Endothelial cell of umbilical vein (primary cell): ENCODE results near the gene CNP. TPM values are rescaled to one million over a fixed set of nuclear protein-coding genes. Genes with fewer than 3 reads are reported as not detected.

ENCODE experiments used
- BruUV-seq: library from RNA; stranded (reverse); fragments of 400-500 nt; replicated peaks from 2 replicates; lab custom pipeline; 2021; lab: Mats Ljungman, UMichigan
- CTCF ChIA-PET: fragments of 300-600, 350-600 bp; sonication (Branson Sonifier 250); formaldehyde crosslinking; loops from one replicate; lab custom pipeline; 2021; ENCODE audit warnings: antibody characterized with exemption, inconsistent platforms; lab: Charles Lee
- POLR2A ChIA-PET: fragments of 300-600, 350-600 bp; sonication (Branson Sonifier 250); formaldehyde crosslinking; loops from one replicate; lab custom pipeline; 2021; ENCODE audit warnings: antibody characterized with exemption, inconsistent platforms; lab: Charles Lee
- DNase-seq: peaks from one replicate; pipeline ENCODE4 v3.0.0-alpha.2; 2011; ENCODE audit warnings: low read depth, low spot score
- FAIRE-seq: peaks from 2 replicates; lab custom pipeline; 2011; peaks lifted over from hg19 to GRCh38; lab: Jason Lieb, UNC
- H2AFZ ChIP-seq: 2 replicates; pipeline ENCODE4 v1.6.0; 2012; ENCODE audit warnings: low read depth, low read length, control low read depth, inconsistent platforms
- H3K27ac ChIP-seq: 2 replicates; pipeline ENCODE4 v1.5.1; 2011; ENCODE audit warnings: low read depth, mild to moderate bottlenecking, control low read depth, low read length, moderate library complexity; ENCODE audit not compliant: insufficient read depth
- H3K27me3 ChIP-seq, 2 experiments: 2 replicates each; pipeline versions ENCODE4 v1.6.0 to v1.6.1; 2011; ENCODE audit warnings: low read length in 2 of 2, mixed read lengths in 1 of 2; ENCODE audit not compliant: control insufficient read depth in 2 of 2, insufficient read depth in 2 of 2
- H3K36me3 ChIP-seq, 2 experiments: 2 replicates in 1 of 2; 3 replicates in 1 of 2; pipeline ENCODE4 v1.5.1; 2011; ENCODE audit warnings: low read length in 2 of 2, mild to moderate bottlenecking in 1 of 2, moderate library complexity in 1 of 2; ENCODE audit not compliant: control insufficient read depth in 2 of 2, insufficient read depth in 2 of 2; ENCODE audit errors: extremely low read depth in 1 of 2
- H3K4me1 ChIP-seq: 3 replicates; pipeline ENCODE4 v1.5.1; 2011; ENCODE audit warnings: mild to moderate bottlenecking, low read length; ENCODE audit not compliant: control insufficient read depth, insufficient read depth; ENCODE audit errors: extremely low read depth
- H3K4me2 ChIP-seq: 2 replicates; pipeline ENCODE4 v1.6.1; 2011; ENCODE audit warnings: low read length, control low read depth, mixed read lengths; ENCODE audit not compliant: insufficient read depth
- H3K4me3 ChIP-seq, 3 experiments: fragments of 200-600 bp in 1 of 3; sonication (generic), shearing (Covaris generic) in 1 of 3; replicated peaks in 1 of 3; 2 replicates each; pipeline ENCODE4 v1.5.1; 2011 to 2016; ENCODE audit warnings: control low read depth in 3 of 3, low read length in 3 of 3, mild to moderate bottlenecking in 2 of 3, inconsistent platforms in 1 of 3, low read depth in 1 of 3, moderate library complexity in 1 of 3; ENCODE audit not compliant: insufficient read depth in 1 of 3
- H3K79me2 ChIP-seq: 2 replicates; pipeline ENCODE4 v1.6.0; 2012; ENCODE audit warnings: low read length, inconsistent platforms; ENCODE audit not compliant: control insufficient read depth, insufficient read depth
- H3K9ac ChIP-seq: replicated peaks from 2 replicates; pipeline ENCODE3; 2011; ENCODE audit warnings: low read length, control low read depth; ENCODE audit not compliant: insufficient read depth; ENCODE audit errors: extremely low read depth
- H3K9me1 ChIP-seq: replicated peaks from 3 replicates; pipeline ENCODE4 v1.6.0; 2011; ENCODE audit warnings: mild to moderate bottlenecking, low read length; ENCODE audit not compliant: control insufficient read depth, insufficient read depth; ENCODE audit errors: extremely low read depth
- H3K9me3 ChIP-seq: replicated peaks from 2 replicates; pipeline ENCODE4 v1.5.1; 2012; ENCODE audit warnings: low read length, inconsistent platforms; ENCODE audit not compliant: control insufficient read depth, insufficient read depth
- H4K20me1 ChIP-seq: replicated peaks from 2 replicates; pipeline ENCODE3; 2011; ENCODE audit warnings: mild to moderate bottlenecking, low read length; ENCODE audit not compliant: control insufficient read depth, insufficient read depth; ENCODE audit errors: extremely low read depth
- EZH2 ChIP-seq: IDR thresholded peaks from 2 replicates; pipeline ENCODE4 v1.6.1; 2012; ENCODE audit warnings: borderline replicate concordance, low read depth, mild to moderate bottlenecking, moderate library complexity, low read length, inconsistent platforms; ENCODE audit not compliant: severe bottlenecking
- FOS ChIP-seq: IDR thresholded peaks from 2 replicates; pipeline ENCODE4 v1.6.1; 2011; ENCODE audit warnings: mild to moderate bottlenecking, low read length, moderate library complexity, borderline replicate concordance; ENCODE audit not compliant: insufficient read depth
- GATA2 ChIP-seq: IDR thresholded peaks from 2 replicates; pipeline ENCODE4 v1.7.0; 2011; ENCODE audit warnings: low read depth, mild to moderate bottlenecking, moderate library complexity, mixed read lengths, low read length; ENCODE audit not compliant: insufficient read length, insufficient read depth
- JUN ChIP-seq: IDR thresholded peaks from 2 replicates; pipeline ENCODE4 v1.6.1; 2011; ENCODE audit warnings: borderline replicate concordance, low read depth; ENCODE audit not compliant: insufficient read length, insufficient read depth
- MYC ChIP-seq: IDR thresholded peaks from one replicate; pipeline ENCODE4 v1.6.1; 2011; ENCODE audit warnings: mild to moderate bottlenecking, low read depth, low read length
- POLR2A ChIP-seq: IDR thresholded peaks from 2 replicates; pipeline ENCODE4 v1.6.1; 2012; ENCODE audit warnings: low read depth, mild to moderate bottlenecking, control low read depth, low read length
- POLR2AphosphoS5 ChIP-seq: IDR thresholded peaks from 2 replicates; pipeline ENCODE4 v1.6.1; 2012; ENCODE audit warnings: low read depth, mild to moderate bottlenecking, control low read depth, low read length, moderate library complexity; ENCODE audit not compliant: insufficient read depth
- dilution Hi-C: fragments of 300-500 bp; cut with MboI; formaldehyde crosslinking; loops from one replicate; pipeline ENCODE4 v1.15.0; 2019; ENCODE audit warnings: low sequenced_read_pairs; ENCODE audit not compliant: extremely low pct_ligation_motif_present
- intact Hi-C: fragments of 100-400 bp; cut with micrococcal nuclease; formaldehyde crosslinking; loops from one replicate; pipeline ENCODE4 v1.10.0; 2022
- polyA plus RNA-seq, 4 experiments: library from polyadenylated mRNA; depleted of rRNA in 3 of 4; stranded (reverse) in 3 of 4; unstranded in 1 of 4; fragments of >200 nt; gene quantifications; 2 replicates each; pipeline versions ENCODE4 v1.2.1 to v1.2.3, GENCODE V29; 2011 to 2012; ENCODE audit warnings: missing spikeins in 1 of 4
- total RNA-seq: library from RNA; stranded (reverse); gene quantifications from 2 replicates; pipeline ENCODE4 v1.2.3, GENCODE V29; 2021
- TF ChIP-seq, protein P1 (sequence below): IDR thresholded peaks from 2 replicates; pipeline ENCODE4 v1.6.1; 2011; ENCODE audit not compliant: insufficient read depth, insufficient read length
- TF ChIP-seq, protein P2 (sequence below), 2 donors: IDR thresholded peaks; 1 replicate in 1 of 2; 2 replicates in 1 of 2; pipeline ENCODE4 v1.5.1; 2011; ENCODE audit warnings: low read length in 2 of 2, mild to moderate bottlenecking in 2 of 2, moderate library complexity in 2 of 2, control low read depth in 1 of 2, inconsistent platforms in 1 of 2, low read depth in 1 of 2; ENCODE audit not compliant: insufficient read depth in 1 of 2; ENCODE audit errors: extremely low read depth in 1 of 2

Gene CNP
- total and polyA plus RNA-seq, 2 donors (not counting 3 experiments of a cell fraction or from before 2014, with no cell fraction given) = 49.4 to 84.9 TPM

DNA sequence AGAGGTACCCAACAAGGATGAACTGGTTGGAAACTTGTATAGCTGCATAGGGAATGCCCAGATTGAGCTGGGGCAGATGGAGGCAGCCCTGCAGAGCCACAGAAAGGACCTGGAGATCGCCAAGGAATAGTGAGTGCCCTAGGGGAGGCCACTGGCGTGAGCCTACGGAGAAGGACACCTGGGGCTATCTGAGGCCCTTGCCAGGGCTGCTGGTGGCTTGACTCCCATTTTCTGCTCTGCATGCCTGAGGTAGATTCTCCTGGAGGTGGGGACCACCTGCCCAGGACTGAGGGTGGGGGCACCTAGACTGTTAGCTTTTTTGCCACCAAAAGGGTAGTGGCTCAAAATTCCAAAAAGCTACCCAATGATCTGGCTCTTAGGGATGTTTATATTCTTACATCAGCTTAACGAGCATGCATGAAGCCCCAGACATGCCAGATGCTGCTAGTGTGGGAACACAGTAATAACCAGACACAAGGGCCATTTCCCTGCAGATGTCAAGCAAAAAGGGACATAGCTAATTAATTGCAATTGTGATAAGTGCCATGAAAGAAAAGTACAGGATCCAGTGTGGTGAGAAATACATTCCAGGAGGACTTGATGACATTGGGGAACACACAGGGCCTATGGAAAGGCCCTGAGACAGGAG lies 27.4 kb upstream of the CNP start:
- Histone ChIP-seq H2AFZ (no peak overlapping the region), H3K9ac (no peak overlapping the region), H3K27me3 (peaks cover 0 to 2% of the 10 kb centered on the region in 2 experiments), H3K36me3 (no peaks in the 10 kb centered on the region), H3K4me3 (no peak overlapping the region), H3K9me1 (no peaks in the 10 kb centered on the region), H3K79me2 (no peaks in the 10 kb centered on the region), H3K4me2 (no peak overlapping the region), H3K9me3 (no peaks in the 10 kb centered on the region), H3K27ac (no peak overlapping the region), H4K20me1 (no peaks in the 10 kb centered on the region), H3K4me1 (no peaks in the 10 kb centered on the region)
- DNase-seq (no peak), FAIRE-seq (no peak)
- ChIA-PET CTCF (interaction anchor here (1.4 kb wide), 1 partner anchor 9 kb away, joined by 9 read pairs; the partner anchor contains the start of gene ODAD4), POLR2A (interaction anchor here (1.0 kb wide), 1 partner anchor 27 kb away, joined by 3 read pairs; the partner anchor contains the start of gene CNP)
- TF ChIP-seq EZH2 (no peak), GATA2 (no peak), FOS (no peak), POLR2A (no peak), MYC (no peak), JUN (no peak), POLR2AphosphoS5 (no peak)
- TF ChIP-seq, protein P1, sequence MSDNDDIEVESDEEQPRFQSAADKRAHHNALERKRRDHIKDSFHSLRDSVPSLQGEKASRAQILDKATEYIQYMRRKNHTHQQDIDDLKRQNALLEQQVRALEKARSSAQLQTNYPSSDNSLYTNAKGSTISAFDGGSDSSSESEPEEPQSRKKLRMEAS = no peak
- TF ChIP-seq, protein P2, sequence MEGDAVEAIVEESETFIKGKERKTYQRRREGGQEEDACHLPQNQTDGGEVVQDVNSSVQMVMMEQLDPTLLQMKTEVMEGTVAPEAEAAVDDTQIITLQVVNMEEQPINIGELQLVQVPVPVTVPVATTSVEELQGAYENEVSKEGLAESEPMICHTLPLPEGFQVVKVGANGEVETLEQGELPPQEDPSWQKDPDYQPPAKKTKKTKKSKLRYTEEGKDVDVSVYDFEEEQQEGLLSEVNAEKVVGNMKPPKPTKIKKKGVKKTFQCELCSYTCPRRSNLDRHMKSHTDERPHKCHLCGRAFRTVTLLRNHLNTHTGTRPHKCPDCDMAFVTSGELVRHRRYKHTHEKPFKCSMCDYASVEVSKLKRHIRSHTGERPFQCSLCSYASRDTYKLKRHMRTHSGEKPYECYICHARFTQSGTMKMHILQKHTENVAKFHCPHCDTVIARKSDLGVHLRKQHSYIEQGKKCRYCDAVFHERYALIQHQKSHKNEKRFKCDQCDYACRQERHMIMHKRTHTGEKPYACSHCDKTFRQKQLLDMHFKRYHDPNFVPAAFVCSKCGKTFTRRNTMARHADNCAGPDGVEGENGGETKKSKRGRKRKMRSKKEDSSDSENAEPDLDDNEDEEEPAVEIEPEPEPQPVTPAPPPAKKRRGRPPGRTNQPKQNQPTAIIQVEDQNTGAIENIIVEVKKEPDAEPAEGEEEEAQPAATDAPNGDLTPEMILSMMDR (IDR thresholded peaks at IDR 0.05; ENCODE audit: extremely low read depth in 1 of 2, insufficient read depth in 1 of 2, low read depth in 1 of 2, low read length in 2 of 2) = no peak
- BruUV-seq = no TSS peak
- dilution Hi-C loops = no loop called here
- intact Hi-C loops = no loop called here
